ENCODE measurements around the gene MYL6. TPM values are rescaled to one million over a fixed set of nuclear protein-coding genes. Genes with fewer than 3 reads are reported as not detected.

Gene MYL6
- total and polyA plus RNA-seq, 9 of the 15 experiments (the other 6 are each of a cell fraction or from before 2014, with no cell fraction given), result 557 to 1,664 (median 958) TPM

DNA sequence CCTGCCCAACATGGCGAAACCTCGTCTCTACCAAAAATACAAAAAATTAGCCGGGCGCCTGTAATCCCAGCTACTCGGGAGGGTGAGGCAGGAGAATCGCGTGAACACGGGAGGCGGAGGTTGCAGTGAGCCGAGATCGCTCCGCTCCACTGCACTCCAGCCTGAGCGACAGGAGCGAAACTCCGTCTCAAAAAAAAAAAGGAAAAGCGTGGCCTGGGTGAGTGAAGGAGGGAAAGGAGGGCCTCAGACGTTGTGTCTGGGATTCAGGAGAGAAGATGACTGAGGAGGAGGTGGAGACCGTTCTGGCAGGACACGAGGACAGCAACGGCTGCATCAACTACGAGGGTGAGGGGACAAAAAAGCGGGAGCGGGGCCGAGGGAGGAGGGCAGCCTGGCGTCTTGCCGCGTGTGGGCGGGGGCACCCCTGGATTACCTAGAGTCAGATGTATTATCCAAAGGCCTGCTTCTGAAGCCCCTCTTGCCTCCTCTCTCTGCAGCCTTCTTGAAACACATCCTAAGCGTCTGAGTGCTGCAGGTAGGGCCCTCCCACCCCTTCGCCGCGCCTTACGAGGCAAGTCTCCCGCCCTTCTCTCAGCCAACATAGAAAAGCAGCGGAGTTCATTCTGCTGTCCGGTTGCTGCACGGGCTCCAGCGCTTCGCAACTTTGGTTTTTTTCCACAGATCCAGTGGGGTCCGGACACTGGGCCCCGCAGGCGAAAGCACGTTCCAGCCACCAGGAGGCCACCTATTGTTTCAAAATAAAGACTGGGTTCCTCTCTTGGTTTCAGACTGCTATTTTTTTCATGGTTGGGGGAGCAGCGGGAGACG, 744 bp upstream of the MYL6 start (continued):
- TF ChIP-seq, protein P1, sequence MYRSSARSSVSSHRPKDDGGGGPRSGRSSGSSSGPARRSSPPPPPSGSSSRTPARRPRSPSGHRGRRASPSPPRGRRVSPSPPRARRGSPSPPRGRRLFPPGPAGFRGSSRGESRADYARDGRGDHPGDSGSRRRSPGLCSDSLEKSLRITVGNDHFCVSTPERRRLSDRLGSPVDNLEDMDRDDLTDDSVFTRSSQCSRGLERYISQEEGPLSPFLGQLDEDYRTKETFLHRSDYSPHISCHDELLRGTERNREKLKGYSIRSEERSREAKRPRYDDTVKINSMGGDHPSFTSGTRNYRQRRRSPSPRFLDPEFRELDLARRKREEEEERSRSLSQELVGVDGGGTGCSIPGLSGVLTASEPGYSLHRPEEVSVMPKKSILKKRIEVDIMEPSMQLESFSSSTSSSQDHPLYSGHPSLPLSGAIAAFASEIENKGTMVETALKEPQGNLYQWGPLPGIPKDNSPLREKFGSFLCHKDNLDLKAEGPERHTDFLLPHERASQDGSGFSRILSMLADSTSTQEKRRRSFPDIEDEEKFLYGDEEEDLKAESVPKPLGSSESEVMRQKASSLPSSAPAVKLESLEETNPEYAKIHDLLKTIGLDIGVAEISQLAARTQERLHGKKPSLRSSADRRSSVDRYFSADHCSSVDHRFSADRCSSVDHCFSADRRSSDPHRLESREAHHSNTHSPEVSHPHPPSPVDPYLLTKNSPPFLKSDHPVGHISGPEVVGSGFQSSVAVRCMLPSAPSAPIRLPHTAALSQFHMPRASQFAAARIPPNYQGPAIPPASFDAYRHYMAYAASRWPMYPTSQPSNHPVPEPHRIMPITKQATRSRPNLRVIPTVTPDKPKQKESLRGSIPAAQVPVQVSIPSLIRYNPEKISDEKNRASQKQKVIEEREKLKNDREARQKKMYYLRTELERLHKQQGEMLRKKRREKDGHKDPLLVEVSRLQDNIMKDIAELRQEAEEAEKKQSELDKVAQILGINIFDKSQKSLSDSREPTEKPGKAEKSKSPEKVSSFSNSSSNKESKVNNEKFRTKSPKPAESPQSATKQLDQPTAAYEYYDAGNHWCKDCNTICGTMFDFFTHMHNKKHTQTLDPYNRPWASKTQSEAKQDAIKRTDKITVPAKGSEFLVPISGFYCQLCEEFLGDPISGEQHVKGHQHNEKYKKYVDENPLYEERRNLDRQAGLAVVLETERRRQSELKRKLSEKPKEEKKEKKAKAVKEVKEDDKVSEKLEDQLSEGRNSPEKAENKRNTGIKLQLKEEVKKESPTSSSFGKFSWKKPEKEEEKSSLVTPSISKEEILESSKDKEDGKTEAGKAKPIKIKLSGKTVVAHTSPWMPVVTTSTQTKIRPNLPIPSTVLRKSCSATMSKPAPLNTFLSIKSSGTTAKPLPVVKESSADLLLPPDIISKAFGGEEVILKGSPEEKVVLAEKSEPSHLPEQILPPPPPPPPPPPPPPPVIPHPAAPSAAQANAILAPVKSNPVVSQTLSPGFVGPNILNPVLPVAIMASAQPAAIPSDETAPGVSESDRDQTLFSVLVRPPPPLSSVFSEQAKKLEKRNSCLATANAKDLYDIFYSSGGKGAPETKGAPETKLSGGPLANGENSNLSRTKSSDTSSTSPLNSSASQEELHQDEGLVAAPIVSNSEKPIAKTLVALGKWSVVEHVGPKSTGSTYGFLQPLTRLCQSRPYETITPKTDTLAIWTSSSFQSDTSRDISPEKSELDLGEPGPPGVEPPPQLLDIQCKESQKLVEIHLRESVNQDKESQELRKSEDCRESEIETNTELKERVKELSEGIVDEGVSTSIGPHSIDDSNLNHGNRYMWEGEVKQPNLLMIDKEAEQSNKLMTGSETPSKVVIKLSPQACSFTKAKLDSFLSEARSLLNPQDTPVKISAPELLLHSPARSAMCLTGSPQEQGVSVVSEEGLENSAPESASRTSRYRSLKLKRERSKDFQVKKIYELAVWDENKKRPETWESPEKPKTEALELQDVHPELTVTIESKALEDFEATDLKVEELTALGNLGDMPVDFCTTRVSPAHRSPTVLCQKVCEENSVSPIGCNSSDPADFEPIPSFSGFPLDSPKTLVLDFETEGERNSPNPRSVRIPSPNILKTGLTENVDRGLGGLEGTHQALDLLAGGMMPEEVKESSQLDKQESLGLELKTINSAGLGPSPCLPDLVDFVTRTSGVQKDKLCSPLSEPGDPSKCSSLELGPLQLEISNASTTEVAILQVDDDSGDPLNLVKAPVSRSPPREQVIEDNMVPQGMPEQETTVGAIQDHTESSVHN (IDR thresholded peaks at IDR 0.05; ENCODE audit: borderline replicate concordance in 1 of 2, low read depth in 1 of 2), result no peak
- TF ChIP-seq, protein P2, sequence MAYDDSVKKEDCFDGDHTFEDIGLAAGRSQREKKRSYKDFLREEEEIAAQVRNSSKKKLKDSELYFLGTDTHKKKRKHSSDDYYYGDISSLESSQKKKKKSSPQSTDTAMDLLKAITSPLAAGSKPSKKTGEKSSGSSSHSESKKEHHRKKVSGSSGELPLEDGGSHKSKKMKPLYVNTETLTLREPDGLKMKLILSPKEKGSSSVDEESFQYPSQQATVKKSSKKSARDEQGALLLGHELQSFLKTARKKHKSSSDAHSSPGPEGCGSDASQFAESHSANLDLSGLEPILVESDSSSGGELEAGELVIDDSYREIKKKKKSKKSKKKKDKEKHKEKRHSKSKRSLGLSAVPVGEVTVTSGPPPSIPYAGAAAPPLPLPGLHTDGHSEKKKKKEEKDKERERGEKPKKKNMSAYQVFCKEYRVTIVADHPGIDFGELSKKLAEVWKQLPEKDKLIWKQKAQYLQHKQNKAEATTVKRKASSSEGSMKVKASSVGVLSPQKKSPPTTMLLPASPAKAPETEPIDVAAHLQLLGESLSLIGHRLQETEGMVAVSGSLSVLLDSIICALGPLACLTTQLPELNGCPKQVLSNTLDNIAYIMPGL (CRISPR knock-in tag; IDR thresholded peaks at IDR 0.05), result no peak
- TF ChIP-seq ERF (CRISPR knock-in tag; IDR thresholded peaks at IDR 0.05) (no peak), LARP7 (IDR thresholded peaks at IDR 0.05) (no peak), ZNF174 (CRISPR knock-in tag; IDR thresholded peaks at IDR 0.05) (no peak), CHD1 (IDR thresholded peaks at IDR 0.05; ENCODE audit: low read length) (no peak), CBFA2T3 (IDR thresholded peaks at IDR 0.05) (no peak), ZNF3 (CRISPR knock-in tag; IDR thresholded peaks at IDR 0.05) (no peak)

Measured in K562 (cell line).